C4-2B (cell line): ENCODE measurements around the gene SCO1.
"Not testable (repeated sequence)": the region's sequence is repeated elsewhere in the genome, so short reads cannot be mapped to it uniquely, and the experiment has no call there.

Experiments used
- H3K27ac ChIP-seq: fragments of 450-650 bp; 2 replicates; pipeline ENCODE4 v1.5.1; 2017
- CTCF ChIP-seq: fragments of 450-650 bp; conservative IDR thresholded peaks from 2 replicates; pipeline ENCODE4 v1.5.1; 2017; ENCODE audit warnings: mild to moderate bottlenecking
- ZFX ChIP-seq: fragments of 450-650 bp; IDR thresholded peaks from 2 replicates; pipeline ENCODE4 v1.6.1; 2017

SCO1 gene

GRCh38 chr17:10731408-10731879 lies 34.1 kb upstream of the SCO1 start:
- H3K27ac ChIP-seq: no peak overlapping the region
- TF ChIP-seq CTCF: no peak
- no peak for TF ChIP-seq ZFX

GRCh38 chr17:10730247-10730646 lies 32.9 kb upstream of the SCO1 start:
- not testable (repeated sequence) for H3K27ac ChIP-seq

GRCh38 chr17:10729334-10730193 lies 32.2 kb upstream of the SCO1 start, which contains the start of gene TMEM220:
Gene TMEM220 (minus strand): TSS chr17:10730023. CDS start chr17:10729851, 172 bp downstream.
- no peak within 1 kb of the TSS for H3K27ac ChIP-seq
- no peak for TF ChIP-seq CTCF
- no peak for TF ChIP-seq ZFX

GRCh38 chr17:10728331-10728892 lies 31.1 kb upstream of the SCO1 start:
- no peak for TF ChIP-seq ZFX
- TF ChIP-seq CTCF: no peak
- H3K27ac ChIP-seq: no peak overlapping the region; the same call in 1 of the 2 replicates

- TF ChIP-seq ZFX: no peak
- TF ChIP-seq CTCF: no peak
Observed at GRCh38 chr17:10727192-10727591, 29.9 kb upstream of the SCO1 start.

GRCh38 chr17:10726196-10726595 lies 28.9 kb upstream of the SCO1 start:
- TF ChIP-seq ZFX: no peak
- TF ChIP-seq CTCF: no peak
- no peak overlapping the region for H3K27ac ChIP-seq

More at GRCh38 chr17:10727192-10727591, 29.9 kb upstream of the SCO1 start:
- H3K27ac ChIP-seq: peak overlapping the region; percentile 50

- no peak for TF ChIP-seq ZFX
- no peak for TF ChIP-seq CTCF
Observed at GRCh38 chr17:10725262-10725661, 27.9 kb upstream of the SCO1 start.

More at GRCh38 chr17:10725262-10725661, 27.9 kb upstream of the SCO1 start:
- no peak overlapping the region for H3K27ac ChIP-seq
